Activated CD8-positive, alpha-beta memory T cell treated with anti-CD3 and anti-CD28 coated beads for 1 hour (primary cell): ENCODE measurements around the gene RBM7.

Experiments used
- DNase-seq, 2 donors: peaks; one replicate each; pipeline ENCODE4 v3.0.0-alpha.2; 2020; ENCODE audit warnings: low read depth in 1 of 2; ENCODE audit errors: extremely low read depth in 1 of 2

RBM7 gene

DNA sequence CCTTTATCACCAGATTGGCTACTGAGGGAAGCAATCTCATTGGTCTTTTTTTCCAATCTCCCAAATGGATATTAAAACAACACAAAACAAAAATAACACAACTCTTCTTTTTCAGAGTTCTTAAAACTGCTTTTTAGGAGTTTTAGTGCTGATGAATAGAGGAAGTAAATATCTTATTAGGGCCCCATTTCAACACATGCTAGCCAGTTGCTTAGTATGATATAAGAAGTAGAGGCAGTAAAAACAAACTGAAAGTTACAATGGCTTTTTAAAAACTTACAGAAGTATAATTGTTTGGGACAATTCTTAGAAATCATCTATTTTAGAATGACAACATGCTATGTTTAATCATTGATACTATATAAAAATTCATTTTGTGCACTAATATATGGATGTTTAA, 3.5 kb upstream of the RBM7 start:
- no peak for DNase-seq

GRCh38 chr11:114397349-114397982, 3.0 kb upstream of the RBM7 start:
- no peak for DNase-seq

- no peak for DNase-seq
Observed at GRCh38 chr11:114398303-114398920, 2.1 kb upstream of the RBM7 start.

DNA sequence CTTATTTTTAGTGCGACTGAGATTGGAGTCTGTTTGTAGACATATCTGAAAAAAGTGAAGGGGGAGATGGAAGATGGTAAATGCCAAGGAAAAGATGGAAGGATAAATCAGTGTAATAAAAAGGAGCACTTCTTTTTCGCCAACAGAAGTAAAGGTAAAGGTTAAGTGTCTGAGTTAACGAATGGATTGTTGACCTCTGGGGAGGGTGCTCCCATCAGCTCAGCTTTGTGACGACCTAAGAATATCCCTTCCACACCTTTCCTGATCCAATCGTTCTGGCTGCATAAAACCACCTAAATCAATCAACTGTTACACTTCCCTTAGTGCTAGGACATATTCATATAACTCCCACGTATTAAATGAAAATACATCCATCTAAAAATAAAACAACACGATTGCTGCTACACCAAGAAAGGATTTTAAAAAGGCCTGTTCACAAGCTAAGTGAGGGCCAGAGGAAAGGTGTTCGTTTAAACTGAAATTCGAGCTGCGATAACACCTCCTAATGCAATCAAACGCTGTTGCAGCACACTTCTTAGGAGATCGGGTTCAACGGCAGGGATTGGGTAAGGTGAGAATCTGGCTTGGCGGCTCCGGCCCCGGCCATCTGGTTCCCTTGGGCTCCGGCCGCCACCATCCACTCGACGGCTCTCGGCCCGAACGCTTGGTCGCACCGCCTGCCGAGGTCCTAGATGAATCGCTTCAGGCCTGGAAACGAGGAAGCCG, 813 bp upstream of the RBM7 start:
- no peak for DNase-seq

DNA sequence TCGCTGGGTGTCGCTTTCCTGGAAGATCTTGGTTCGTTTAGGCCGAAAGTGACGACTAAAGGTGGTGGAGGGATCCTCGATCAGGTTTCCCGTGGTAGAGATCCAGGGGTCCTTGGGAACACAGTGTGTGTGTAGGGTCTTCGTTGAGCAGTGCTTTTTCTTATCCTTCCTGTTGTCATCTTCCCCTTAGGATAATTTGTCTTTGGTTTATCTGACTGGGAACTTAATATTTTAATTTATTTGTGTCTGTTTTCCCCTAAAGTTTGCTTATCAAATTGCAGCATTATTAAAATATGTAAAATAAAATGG, 403 bp downstream of the RBM7 start:
- no peak for DNase-seq

- DNase-seq = no peak
Observed at GRCh38 chr11:114401311-114401710, 845 bp downstream of the RBM7 start.

DNA sequence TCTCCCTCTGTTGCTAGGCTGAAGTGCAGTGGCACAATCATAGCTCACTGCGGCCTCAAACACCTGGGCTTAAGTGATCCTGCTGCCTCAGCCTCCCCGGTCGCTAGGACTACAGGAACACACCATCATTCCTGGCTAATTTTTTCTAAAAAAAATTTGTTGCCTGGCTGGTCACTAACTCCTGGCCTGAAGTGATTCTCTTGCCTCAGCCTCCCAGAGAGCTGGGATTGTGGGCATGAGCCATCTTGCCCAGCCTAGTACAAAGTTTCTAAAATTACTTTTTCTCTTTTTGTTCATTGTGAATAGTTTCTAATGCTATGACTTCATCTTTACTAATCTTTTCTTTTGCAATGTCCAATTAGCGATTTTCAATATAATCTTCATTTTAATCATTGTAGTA, 12.5 kb downstream of the RBM7 start:
- DNase-seq = no peak

- no peak for DNase-seq
Observed at GRCh38 chr11:114413958-114414357, 13.5 kb downstream of the RBM7 start.

DNA sequence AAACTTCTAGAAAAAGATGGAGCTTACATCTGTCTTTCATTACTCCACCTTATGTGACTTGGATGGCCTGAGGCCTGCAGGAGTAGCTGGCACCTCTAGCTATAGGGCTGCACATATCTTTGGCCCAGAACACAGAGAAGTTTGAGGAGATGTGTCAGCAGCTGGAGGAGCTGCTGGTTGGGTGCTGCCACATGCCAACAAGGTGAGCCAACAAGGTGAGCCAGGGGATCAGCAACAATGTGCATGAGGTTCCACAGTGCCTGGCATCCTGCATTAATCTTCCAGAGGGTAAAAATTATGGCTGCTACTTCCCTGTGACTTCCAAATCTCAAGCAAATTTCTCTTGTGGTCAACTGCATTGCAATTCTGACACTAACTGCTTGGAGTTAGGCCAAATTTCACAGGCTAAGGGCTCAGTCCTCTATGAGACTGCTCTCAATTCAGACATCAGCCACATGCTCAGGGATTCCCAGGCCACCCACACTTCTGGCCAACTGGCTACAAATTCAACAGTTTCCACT, 16.0 kb downstream of the RBM7 start:
- no peak for DNase-seq

- no peak for DNase-seq
Observed at GRCh38 chr11:114426280-114426679, 25.8 kb downstream of the RBM7 start.

GRCh38 chr11:114430290-114430689, 29.8 kb downstream of the RBM7 start:
- DNase-seq = no peak

DNA sequence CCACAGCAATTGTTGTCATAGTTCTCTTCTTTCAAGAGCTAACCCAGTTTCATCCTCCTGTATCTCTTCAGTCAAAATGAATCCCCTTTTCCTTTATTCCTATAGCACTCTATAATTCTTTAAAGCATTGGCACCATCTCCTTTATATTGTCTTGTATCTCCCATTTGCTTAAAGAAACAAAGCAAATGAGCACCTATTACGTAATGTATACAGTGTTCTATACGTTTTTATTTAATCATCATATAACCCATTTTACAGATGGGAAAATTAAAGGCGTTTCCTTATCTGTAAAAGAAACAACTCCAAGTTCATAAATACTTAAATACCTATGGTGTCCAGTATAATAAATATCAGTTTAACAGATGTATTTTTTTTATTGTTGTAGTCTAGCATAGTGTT, 32.4 kb downstream of the RBM7 start:
- no peak for DNase-seq

GRCh38 chr11:114433376-114433775, 32.9 kb downstream of the RBM7 start:
- no peak for DNase-seq

GRCh38 chr11:114438303-114438702, 37.8 kb downstream of the RBM7 start:
- DNase-seq = no peak

- peak; percentile 85 to 88 for DNase-seq
Observed at GRCh38 chr11:114439229-114440120, 39.0 kb downstream of the RBM7 start, which contains the start of gene REXO2. Gene REXO2 (plus strand): TSS chr11:114439467. CDS start chr11:114439529, 62 bp downstream.

- DNase-seq = no peak
Observed at GRCh38 chr11:114440121-114440860, 39.8 kb downstream of the RBM7 start.

DNA sequence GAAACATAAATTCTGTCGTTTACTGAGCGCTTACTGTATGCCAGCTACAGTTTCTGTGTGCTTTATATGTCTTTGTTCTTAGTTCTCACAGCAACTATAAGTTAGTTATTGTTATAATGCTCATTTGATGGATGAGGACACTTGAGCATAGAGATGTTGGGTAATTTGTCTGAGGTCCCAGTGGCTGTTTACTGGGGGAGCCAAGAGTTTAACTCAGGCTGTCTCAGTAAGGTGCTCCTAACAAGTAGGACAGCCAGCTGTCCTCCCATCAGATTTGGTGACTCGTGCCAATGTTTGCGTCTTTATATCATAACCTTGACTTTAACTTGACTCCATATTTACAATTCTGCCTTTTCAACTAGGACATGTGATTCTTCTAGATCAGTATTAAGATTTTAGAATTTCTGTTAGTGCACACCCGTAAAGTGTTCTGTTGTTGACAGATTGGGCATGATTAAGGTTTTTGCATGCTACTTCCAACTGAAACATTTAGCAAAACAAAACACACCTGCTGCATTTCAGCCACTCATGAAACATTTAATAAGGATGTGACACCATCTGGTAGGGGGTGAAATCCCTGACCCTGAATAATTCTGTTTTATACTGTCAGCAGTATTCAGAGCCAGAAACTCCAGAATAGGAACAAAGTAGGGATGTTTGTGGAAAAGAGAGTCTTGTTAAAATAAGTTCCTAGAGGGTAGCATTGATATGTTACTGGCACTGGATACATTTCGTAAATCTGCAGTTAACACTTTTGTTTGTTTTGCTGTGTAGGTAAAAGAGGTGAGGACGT, 40.7 kb downstream of the RBM7 start:
- DNase-seq = no peak

DNA sequence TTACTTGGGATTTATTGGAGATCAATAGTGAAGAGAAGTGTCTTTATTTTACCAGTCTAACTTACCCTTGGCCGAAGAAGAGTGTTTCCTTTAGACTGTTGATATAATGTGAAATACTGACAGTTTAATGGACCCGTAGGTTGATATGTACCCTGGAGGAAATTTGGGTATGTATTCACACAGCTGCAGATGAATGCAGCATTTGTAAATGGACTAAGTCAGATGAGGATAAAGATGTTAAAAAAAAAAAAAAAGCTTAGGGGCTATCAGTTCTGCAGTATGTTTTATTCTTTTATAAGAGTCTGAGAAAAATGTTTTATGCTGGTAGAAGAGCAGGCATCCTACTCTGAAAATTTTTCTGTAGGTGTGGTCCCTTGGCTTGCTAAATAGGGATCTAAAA, 41.5 kb downstream of the RBM7 start:
- no peak for DNase-seq

GRCh38 chr11:114442536-114442935, 42.1 kb downstream of the RBM7 start:
- DNase-seq = no peak

DNA sequence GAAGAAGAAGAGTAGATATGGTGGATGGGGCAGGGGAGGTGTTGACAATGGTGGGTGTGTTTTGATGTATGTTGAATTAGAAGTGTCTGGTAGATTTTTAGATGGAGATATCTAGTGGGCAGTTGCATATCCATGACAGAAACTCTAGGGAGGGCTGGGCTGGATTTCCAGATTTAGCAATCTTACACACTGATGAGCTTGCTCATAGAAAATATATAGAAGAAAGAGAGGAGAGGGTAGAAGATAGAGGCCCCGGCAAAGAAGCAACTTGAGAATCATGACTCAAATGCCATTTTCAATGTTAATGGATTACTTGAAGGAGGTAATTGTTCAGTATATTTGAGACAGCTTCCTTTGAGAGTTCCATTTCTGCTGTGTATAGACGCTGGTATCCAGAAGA, 47.0 kb downstream of the RBM7 start:
- DNase-seq = no peak
